ENCODE results near the gene BHMT2. TPM values are rescaled to one million over a fixed set of nuclear protein-coding genes. Genes with fewer than 3 reads are reported as not detected.

The BHMT2 gene
- total and polyA plus RNA-seq, 11 donors: 1.5 to 11.3 (median 5.1) TPM

GRCh38 chr5:79122973-79123372 lies 53.4 kb downstream of the BHMT2 start:
- TF ChIP-seq POLR2A (IDR thresholded peaks at IDR 0.05): no peak
- TF ChIP-seq CTCF (IDR thresholded peaks at IDR 0.05): no peak
- no peaks in the 10 kb centered on the region for H3K36me3 ChIP-seq
- ATAC-seq (peak in 1 of 4 donors; percentile 71), DNase-seq (no peak)
- H3K27ac ChIP-seq: no peak overlapping the region
- intact Hi-C loops (cut with DNase I): no loop called here
- peaks cover 0 to 6% (median 0%) of the 10 kb centered on the region in 12 donors for H3K4me1 ChIP-seq
- no peaks in the 10 kb centered on the region for H3K27me3 ChIP-seq
- no peak overlapping the region for H3K4me3 ChIP-seq
- H3K9me3 ChIP-seq: no peaks in the 10 kb centered on the region

GRCh38 chr5:79124607-79125006 lies 55.0 kb downstream of the BHMT2 start:
- 87 to 90% (median 88%) methylated on average over 1 of the region's 1 CpG for WGBS, 4 donors

GRCh38 chr5:79130781-79131180 lies 61.2 kb downstream of the BHMT2 start:
- Histone ChIP-seq H3K4me3 (no peak overlapping the region), H3K27ac (no peak overlapping the region), H3K9me3 (no peaks in the 10 kb centered on the region), H3K36me3 (no peaks in the 10 kb centered on the region), H3K4me1 (peaks cover 0 to 12% (median 7%) of the 10 kb centered on the region in 12 donors), H3K27me3 (no peaks in the 10 kb centered on the region)
- intact Hi-C loops (cut with DNase I): loop anchor here (5.0 to 10.0 kb wide), 8 partner anchors 228 to 954 kb away; no protein-coding TSS in a partner anchor
- 70 to 76% (median 73%) methylated on average over 6 of the region's 6 CpGs for WGBS, 4 donors
- ATAC-seq (no peak), DNase-seq (no peak)
- no peak for TF ChIP-seq POLR2A (IDR thresholded peaks at IDR 0.05)
- no peak for TF ChIP-seq CTCF (IDR thresholded peaks at IDR 0.05)

More at GRCh38 chr5:79124607-79125006, 55.0 kb downstream of the BHMT2 start:
- intact Hi-C loops (cut with DNase I): no loop called here
- no peaks in the 10 kb centered on the region for H3K36me3 ChIP-seq
- H3K27ac ChIP-seq: no peak overlapping the region
- no peaks in the 10 kb centered on the region for H3K27me3 ChIP-seq
- peaks cover 0 to 6% (median 0%) of the 10 kb centered on the region in 12 donors for H3K4me1 ChIP-seq
- no peak for DNase-seq
- no peaks in the 10 kb centered on the region for H3K9me3 ChIP-seq
- TF ChIP-seq POLR2A (IDR thresholded peaks at IDR 0.05): no peak
- TF ChIP-seq CTCF (IDR thresholded peaks at IDR 0.05): no peak
- no peak for ATAC-seq
- no peak overlapping the region for H3K4me3 ChIP-seq

GRCh38 chr5:79133121-79133656 lies 63.6 kb downstream of the BHMT2 start:
- peak in 2 of 4 donors; percentile 45 to 62 for ATAC-seq
- H3K4me3 ChIP-seq: peak overlapping the region in 10 of 12 donors; percentile 5 to 46 (median 30)
- H3K4me1 ChIP-seq: peaks cover 0 to 12% (median 7%) of the 10 kb centered on the region in 12 donors
- TF ChIP-seq CTCF (IDR thresholded peaks at IDR 0.05) (peak in 11 of 12 donors; percentile 46 to 62 (median 51)), POLR2A (IDR thresholded peaks at IDR 0.05) (no peak)
- H3K27ac ChIP-seq: peak overlapping the region in 7 of 12 donors; percentile 13 to 76 (median 32)
- no peaks in the 10 kb centered on the region for H3K9me3 ChIP-seq
- no peaks in the 10 kb centered on the region for H3K36me3 ChIP-seq
- 7 to 14% (median 10%) methylated on average over 4 of the region's 4 CpGs for WGBS, 4 donors
- H3K27me3 ChIP-seq: no peaks in the 10 kb centered on the region
- no peak for DNase-seq
- intact Hi-C loops (cut with DNase I): loop anchor here (1.0 to 10.0 kb wide), 15 partner anchors 108 to 952 kb away; no protein-coding TSS in a partner anchor

Measured in heart left ventricle (tissue), 16 donors.